H1 (cell line): ENCODE measurements around the gene SGSH.

ENCODE experiments used
- CTCF ChIP-seq, 3 experiments: IDR thresholded peaks; 1 replicate in 2 of 3; 2 replicates in 1 of 3; pipeline versions ENCODE4 v1.5.1 to v1.6.1; 2011; ENCODE audit warnings: low read length in 3 of 3, mild to moderate bottlenecking in 3 of 3, inconsistent platforms in 2 of 3, low read depth in 1 of 3, moderate library complexity in 1 of 3; ENCODE audit not compliant: insufficient read depth in 1 of 3; ENCODE audit errors: control extremely low read depth in 1 of 3
- EP300 ChIP-seq, 2 experiments: IDR thresholded peaks; 1 replicate in 1 of 2; 2 replicates in 1 of 2; pipeline ENCODE4 v1.6.1; 2011 to 2012; ENCODE audit warnings: low read depth in 2 of 2, low read length in 2 of 2, mild to moderate bottlenecking in 2 of 2, borderline replicate concordance in 1 of 2, inconsistent platforms in 1 of 2, moderate library complexity in 1 of 2
- EZH2 ChIP-seq: fragments of 200-600 bp; sonication (generic); IDR thresholded peaks from 2 replicates; pipeline ENCODE4 v1.7.1; 2012; ENCODE audit warnings: low read depth, mild to moderate bottlenecking, moderate library complexity, low read length, inconsistent platforms; ENCODE audit not compliant: severe bottlenecking
- GABPA ChIP-seq: IDR thresholded peaks from 2 replicates; pipeline ENCODE4 v1.6.1; 2011; ENCODE audit warnings: mild to moderate bottlenecking, low read length, moderate library complexity, borderline replicate concordance; ENCODE audit not compliant: insufficient read depth
- RFX5 ChIP-seq: IDR thresholded peaks from 2 replicates; pipeline ENCODE4 v1.6.1; 2011; ENCODE audit warnings: low read depth, low read length, improper control_type of control experiment, borderline replicate concordance
- SP1 ChIP-seq: IDR thresholded peaks from 2 replicates; pipeline ENCODE4 v1.6.1; 2011; ENCODE audit warnings: low read depth, low read length
- YY1 ChIP-seq: IDR thresholded peaks from 2 replicates; pipeline ENCODE4 v1.6.1; 2011; ENCODE audit warnings: low read depth, mild to moderate bottlenecking, low read length

- TF ChIP-seq CTCF (IDR thresholded peaks at IDR 0.05; ENCODE audit: control extremely low read depth in 1 of 3, insufficient read depth in 1 of 3, low read depth in 1 of 3, low read length in 3 of 3) = no peak
- no peak for TF ChIP-seq RFX5
- no peak for TF ChIP-seq EP300 (IDR thresholded peaks at IDR 0.05; ENCODE audit: borderline replicate concordance in 1 of 2, low read depth in 2 of 2, low read length in 2 of 2)
- no peak for TF ChIP-seq YY1
- TF ChIP-seq GABPA = no peak
- no peak for TF ChIP-seq EZH2
- no peak for TF ChIP-seq SP1
Measured at GRCh38 chr17:80247561-80247960, 27.4 kb upstream of the SGSH start.
